HepG2 (cell line): ENCODE measurements around the gene CHKA. TPM values are rescaled to one million over a fixed set of nuclear protein-coding genes. Genes with fewer than 3 reads are reported as not detected.

Source experiments
- CBFB ChIP-seq: sonication (generic); formaldehyde crosslinking; IDR thresholded peaks from 2 replicates; pipeline ENCODE4 v1.4.0; 2020; ENCODE audit warnings: missing genetic modification reagents
- ERF ChIP-seq: IDR thresholded peaks from 2 replicates; pipeline ENCODE4 v1.6.1; 2018; ENCODE audit warnings: missing biosample characterization, missing genetic modification reagents
- HNRNPL ChIP-seq: fragments of 200-400 bp; formaldehyde crosslinking; IDR thresholded peaks from 2 replicates; pipeline ENCODE4 v1.6.1; 2017; ENCODE audit warnings: mild to moderate bottlenecking, low read depth, low read length
- IKZF4 ChIP-seq: sonication (generic); formaldehyde crosslinking; IDR thresholded peaks from 2 replicates; pipeline ENCODE4 v1.5.1; 2020; ENCODE audit warnings: borderline replicate concordance, mild to moderate bottlenecking, low read depth, missing genetic modification reagents; ENCODE audit errors: not compliant biosample characterization
- KDM5A ChIP-seq: fragments of 200-600 bp; sonication (generic); IDR thresholded peaks from 2 replicates; pipeline ENCODE4 v1.7.0; 2018; ENCODE audit warnings: antibody characterized with exemption, mild to moderate bottlenecking, low read length, borderline replicate concordance
- LCORL ChIP-seq, 2 experiments: fragments of 450-650 bp in 1 of 2; sonication (generic) in 1 of 2; formaldehyde crosslinking in 1 of 2; IDR thresholded peaks; 2 replicates each; pipeline versions ENCODE4 v1.5.0 to v1.6.1; 2017 to 2020; ENCODE audit warnings: antibody characterized with exemption in 1 of 2, missing genetic modification reagents in 1 of 2
- NFRKB ChIP-seq: fragments of 450-650 bp; IDR thresholded peaks from 2 replicates; pipeline ENCODE4 v1.6.1; 2017
- SETDB1 ChIP-seq: sonication (generic); formaldehyde crosslinking; IDR thresholded peaks from 2 replicates; pipeline ENCODE4 v1.5.1; 2020; ENCODE audit warnings: missing genetic modification reagents, mild to moderate bottlenecking, borderline replicate concordance
- SKI ChIP-seq: fragments of 450-650 bp; IDR thresholded peaks from one replicate; pipeline ENCODE4 v1.6.1; 2018; ENCODE audit warnings: mild to moderate bottlenecking; ENCODE audit not compliant: partially characterized antibody
- SRSF1 ChIP-seq: fragments of 200-400 bp; formaldehyde crosslinking; optimal IDR thresholded peaks from 2 replicates; pipeline ENCODE3; 2017; ENCODE audit warnings: mild to moderate bottlenecking, low read depth, low read length, moderate library complexity
- STAG1 ChIP-seq: sonication (generic); formaldehyde crosslinking; IDR thresholded peaks from 2 replicates; pipeline ENCODE4 v1.4.0; 2020; ENCODE audit warnings: missing genetic modification reagents
- TP53 ChIP-seq: sonication (generic); formaldehyde crosslinking; conservative IDR thresholded peaks from 2 replicates; pipeline ENCODE4 v1.4.0; 2020; ENCODE audit warnings: missing genetic modification reagents
- ZNF234 ChIP-seq: sonication (generic); formaldehyde crosslinking; conservative IDR thresholded peaks from 2 replicates; pipeline ENCODE4 v1.5.1; 2020; ENCODE audit warnings: mild to moderate bottlenecking, missing genetic modification reagents
- ZNF282 ChIP-seq: fragments of 450-650 bp; IDR thresholded peaks from 2 replicates; pipeline ENCODE4 v1.6.1; 2018; ENCODE audit not compliant: partially characterized antibody
- ZNF33A ChIP-seq: sonication (generic); formaldehyde crosslinking; IDR thresholded peaks from 2 replicates; pipeline ENCODE4 v1.5.1; 2020; ENCODE audit warnings: missing genetic modification reagents, mild to moderate bottlenecking, moderate library complexity, borderline replicate concordance
- ZNF34 ChIP-seq: sonication (generic); formaldehyde crosslinking; IDR thresholded peaks from 2 replicates; pipeline ENCODE4 v1.4.0; 2020; ENCODE audit warnings: mild to moderate bottlenecking, missing genetic modification reagents, borderline replicate concordance
- ZNF570 ChIP-seq: sonication (generic); formaldehyde crosslinking; IDR thresholded peaks from 2 replicates; pipeline ENCODE4 v1.4.0; 2020; ENCODE audit warnings: mild to moderate bottlenecking, missing genetic modification reagents, borderline replicate concordance
- ZNF616 ChIP-seq: sonication (generic); formaldehyde crosslinking; IDR thresholded peaks from 2 replicates; pipeline ENCODE4 v1.5.0; 2020; ENCODE audit warnings: low read depth, mild to moderate bottlenecking, missing genetic modification reagents
- ZNF660 ChIP-seq: sonication (generic); formaldehyde crosslinking; IDR thresholded peaks from 2 replicates; pipeline ENCODE4 v1.5.1; 2020; ENCODE audit warnings: mild to moderate bottlenecking, low read depth, missing genetic modification reagents, borderline replicate concordance
- ZNF724P ChIP-seq: sonication (generic); formaldehyde crosslinking; IDR thresholded peaks from 2 replicates; pipeline ENCODE4 v1.8.0; 2022; ENCODE audit warnings: missing genetic modification reagents, borderline replicate concordance
- ZNF850 ChIP-seq: sonication (generic); formaldehyde crosslinking; conservative IDR thresholded peaks from 2 replicates; pipeline ENCODE4 v1.9.0; 2021; ENCODE audit warnings: mild to moderate bottlenecking, missing genetic modification reagents
- polyA plus RNA-seq, 8 experiments: library from polyadenylated mRNA; depleted of rRNA in 3 of 8; stranded (reverse) in 7 of 8; unstranded in 1 of 8; fragments of >200 nt; fragmentation: Illumina TruSeq in 4 of 8; extraction: Trizol in 4 of 8; gene quantifications; 2 replicates each; pipeline versions ENCODE4 v1.2.1 to v1.2.3, GENCODE V29; 2011 to 2016; ENCODE audit warnings: low read depth in 4 of 8, missing spikeins in 1 of 8, mixed read lengths in 1 of 8; ENCODE audit not compliant: insufficient read depth in 1 of 8
- total RNA-seq, 5 experiments: library from RNA; depleted of rRNA; stranded (reverse); fragments of >200 nt; fragmentation: Illumina TruSeq; extraction: Trizol; gene quantifications; 2 replicates each; pipeline ENCODE4 v1.2.3, GENCODE V29; 2016; ENCODE audit warnings: low read depth in 1 of 5
- TF ChIP-seq, protein P1 (sequence below): sonication (generic); formaldehyde crosslinking; IDR thresholded peaks from 2 replicates; pipeline ENCODE4; 2020; ENCODE audit warnings: missing genetic modification reagents, mild to moderate bottlenecking, borderline replicate concordance
- TF ChIP-seq, protein P2 (sequence below): sonication (generic); formaldehyde crosslinking; IDR thresholded peaks from 2 replicates; pipeline ENCODE4 v1.4.0; 2020; ENCODE audit warnings: missing genetic modification reagents, borderline replicate concordance

The CHKA gene
- total and polyA plus RNA-seq, 2 of the 13 experiments (the other 11 are each of a cell fraction or from before 2014, with no cell fraction given), result 71.6 to 92.7 TPM

DNA sequence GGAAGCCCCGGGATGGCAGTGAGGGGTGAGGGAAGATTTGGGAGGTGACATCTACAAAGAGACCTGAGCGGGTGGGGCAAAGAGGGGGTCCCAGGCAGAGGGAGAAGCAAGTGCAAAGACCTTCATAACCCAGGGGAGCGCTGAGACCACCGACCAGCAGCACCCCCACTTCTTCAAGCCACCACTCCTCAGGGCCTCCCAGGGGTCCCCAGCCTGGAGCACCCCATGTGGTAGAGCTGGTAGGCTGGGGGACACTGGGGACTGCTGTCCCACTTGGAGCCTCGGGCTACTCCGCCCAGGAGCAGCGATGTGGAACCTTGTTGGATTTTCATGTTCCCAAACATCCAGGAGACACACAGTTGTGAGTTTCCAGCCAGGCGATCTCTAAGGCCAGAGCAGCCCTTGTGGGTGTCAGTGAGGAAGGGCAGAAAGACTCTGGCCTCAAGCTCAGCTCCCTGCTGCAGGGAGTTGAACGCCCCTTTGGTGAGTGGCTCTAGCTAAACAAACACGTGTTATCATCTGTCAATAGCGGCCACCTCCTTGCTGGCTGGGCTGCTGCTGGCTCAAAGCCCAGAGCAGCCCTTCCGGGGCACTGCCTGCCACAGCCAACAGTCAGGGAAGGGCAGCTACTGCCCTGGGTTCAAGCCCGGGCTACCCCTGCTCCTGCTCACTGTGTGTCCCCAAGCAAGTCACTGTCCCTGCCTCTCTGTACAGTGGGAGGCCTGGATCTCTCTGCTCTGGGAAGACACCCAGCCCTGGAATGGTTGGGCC lies 25.7 kb upstream of the CHKA start (continued):
- TF ChIP-seq SKI (peak; percentile 86), ZNF234 (CRISPR knock-in tag) (no peak), ZNF850 (0 out of 2 replicates have a peak, but pooled peaks have one; percentile 64), HNRNPL (peak; percentile 95), SRSF1 (no peak), KDM5A (no peak), ZNF724P (CRISPR knock-in tag) (no peak), SETDB1 (no peak), ZNF570 (CRISPR knock-in tag) (no peak), ZNF33A (CRISPR knock-in tag) (no peak), TP53 (no peak), ZNF282 (no peak), CBFB (peak; percentile 65; the same call in 1 of the 2 replicates), ZNF616 (CRISPR knock-in tag) (0 out of 2 replicates have a peak, but pooled peaks have one; percentile 54), ZNF660 (CRISPR knock-in tag) (no peak), STAG1 (CRISPR knock-in tag) (peak; percentile 50), LCORL (IDR thresholded peaks at IDR 0.05) (no peak), LCORL (CRISPR knock-in tag; IDR thresholded peaks at IDR 0.05) (peak; percentile 93), NFRKB (no peak), ERF (peak; percentile 95), ZNF34 (CRISPR knock-in tag) (no peak; the same call in 1 of the 2 replicates), IKZF4 (CRISPR knock-in tag) (peak; percentile 86)
- TF ChIP-seq, protein P1, sequence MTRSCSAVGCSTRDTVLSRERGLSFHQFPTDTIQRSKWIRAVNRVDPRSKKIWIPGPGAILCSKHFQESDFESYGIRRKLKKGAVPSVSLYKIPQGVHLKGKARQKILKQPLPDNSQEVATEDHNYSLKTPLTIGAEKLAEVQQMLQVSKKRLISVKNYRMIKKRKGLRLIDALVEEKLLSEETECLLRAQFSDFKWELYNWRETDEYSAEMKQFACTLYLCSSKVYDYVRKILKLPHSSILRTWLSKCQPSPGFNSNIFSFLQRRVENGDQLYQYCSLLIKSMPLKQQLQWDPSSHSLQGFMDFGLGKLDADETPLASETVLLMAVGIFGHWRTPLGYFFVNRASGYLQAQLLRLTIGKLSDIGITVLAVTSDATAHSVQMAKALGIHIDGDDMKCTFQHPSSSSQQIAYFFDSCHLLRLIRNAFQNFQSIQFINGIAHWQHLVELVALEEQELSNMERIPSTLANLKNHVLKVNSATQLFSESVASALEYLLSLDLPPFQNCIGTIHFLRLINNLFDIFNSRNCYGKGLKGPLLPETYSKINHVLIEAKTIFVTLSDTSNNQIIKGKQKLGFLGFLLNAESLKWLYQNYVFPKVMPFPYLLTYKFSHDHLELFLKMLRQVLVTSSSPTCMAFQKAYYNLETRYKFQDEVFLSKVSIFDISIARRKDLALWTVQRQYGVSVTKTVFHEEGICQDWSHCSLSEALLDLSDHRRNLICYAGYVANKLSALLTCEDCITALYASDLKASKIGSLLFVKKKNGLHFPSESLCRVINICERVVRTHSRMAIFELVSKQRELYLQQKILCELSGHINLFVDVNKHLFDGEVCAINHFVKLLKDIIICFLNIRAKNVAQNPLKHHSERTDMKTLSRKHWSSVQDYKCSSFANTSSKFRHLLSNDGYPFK (CRISPR knock-in tag), result no peak
- TF ChIP-seq, protein P2, sequence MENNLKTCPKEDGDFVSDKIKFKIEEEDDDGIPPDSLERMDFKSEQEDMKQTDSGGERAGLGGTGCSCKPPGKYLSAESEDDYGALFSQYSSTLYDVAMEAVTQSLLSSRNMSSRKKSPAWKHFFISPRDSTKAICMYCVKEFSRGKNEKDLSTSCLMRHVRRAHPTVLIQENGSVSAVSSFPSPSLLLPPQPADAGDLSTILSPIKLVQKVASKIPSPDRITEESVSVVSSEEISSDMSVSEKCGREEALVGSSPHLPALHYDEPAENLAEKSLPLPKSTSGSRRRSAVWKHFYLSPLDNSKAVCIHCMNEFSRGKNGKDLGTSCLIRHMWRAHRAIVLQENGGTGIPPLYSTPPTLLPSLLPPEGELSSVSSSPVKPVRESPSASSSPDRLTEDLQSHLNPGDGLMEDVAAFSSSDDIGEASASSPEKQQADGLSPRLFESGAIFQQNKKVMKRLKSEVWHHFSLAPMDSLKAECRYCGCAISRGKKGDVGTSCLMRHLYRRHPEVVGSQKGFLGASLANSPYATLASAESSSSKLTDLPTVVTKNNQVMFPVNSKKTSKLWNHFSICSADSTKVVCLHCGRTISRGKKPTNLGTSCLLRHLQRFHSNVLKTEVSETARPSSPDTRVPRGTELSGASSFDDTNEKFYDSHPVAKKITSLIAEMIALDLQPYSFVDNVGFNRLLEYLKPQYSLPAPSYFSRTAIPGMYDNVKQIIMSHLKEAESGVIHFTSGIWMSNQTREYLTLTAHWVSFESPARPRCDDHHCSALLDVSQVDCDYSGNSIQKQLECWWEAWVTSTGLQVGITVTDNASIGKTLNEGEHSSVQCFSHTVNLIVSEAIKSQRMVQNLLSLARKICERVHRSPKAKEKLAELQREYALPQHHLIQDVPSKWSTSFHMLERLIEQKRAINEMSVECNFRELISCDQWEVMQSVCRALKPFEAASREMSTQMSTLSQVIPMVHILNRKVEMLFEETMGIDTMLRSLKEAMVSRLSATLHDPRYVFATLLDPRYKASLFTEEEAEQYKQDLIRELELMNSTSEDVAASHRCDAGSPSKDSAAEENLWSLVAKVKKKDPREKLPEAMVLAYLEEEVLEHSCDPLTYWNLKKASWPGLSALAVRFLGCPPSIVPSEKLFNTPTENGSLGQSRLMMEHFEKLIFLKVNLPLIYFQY, result peak; percentile 41; the same call in 1 of the 2 replicates
